HG03460 (cell line): Measurements from ENCODE around the gene FAM171A2.

Experiments
- ATAC-seq: cut with Tn5 transposase; IDR thresholded peaks from one replicate; pipeline ENCODE4 v1.9.1; 2021; ENCODE audit not compliant: unreplicated experiment

FAM171A2 gene

DNA sequence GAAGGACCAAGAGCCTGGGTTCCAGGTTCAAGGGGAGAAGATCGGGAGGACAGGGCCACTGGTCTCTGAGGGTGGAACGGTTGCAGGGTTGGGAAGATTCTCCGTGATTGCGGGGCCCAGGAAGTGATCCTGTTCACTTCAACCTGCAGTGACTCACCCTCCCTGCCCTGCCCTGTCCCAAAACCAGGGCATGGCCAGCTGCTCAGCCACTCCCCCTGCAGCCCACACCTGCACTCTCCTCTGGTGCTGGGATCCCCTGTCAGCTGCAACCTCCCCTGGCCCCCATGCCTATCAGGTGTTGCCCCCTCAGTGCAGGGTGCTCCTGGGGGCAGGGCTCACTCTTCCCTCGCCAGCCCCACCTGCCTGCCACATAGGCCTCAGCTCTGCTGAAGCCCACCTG lies 54.2 kb downstream of the FAM171A2 start:
- ATAC-seq: no peak

DNA sequence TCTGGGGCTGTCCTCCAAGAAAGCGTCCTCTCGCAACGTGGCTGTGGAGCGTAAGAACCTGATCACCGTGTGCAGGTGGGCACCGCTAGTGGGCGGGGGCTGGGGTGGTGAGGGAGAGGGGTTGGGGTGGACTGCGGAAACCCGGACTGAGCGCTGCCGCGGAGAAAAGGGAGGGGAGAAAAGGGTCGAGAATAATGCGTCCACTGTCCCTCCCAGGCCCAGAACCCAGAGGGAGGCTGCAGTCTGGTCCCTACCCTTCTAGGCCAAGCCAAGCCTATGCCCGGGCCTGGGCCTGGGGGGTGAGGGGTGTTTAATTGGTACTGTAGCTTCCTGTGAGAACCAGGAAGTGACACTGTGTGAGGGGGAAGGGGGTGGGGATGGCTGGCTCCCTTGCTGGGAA lies 54.8 kb downstream of the FAM171A2 start:
- ATAC-seq: no peak

- no peak for ATAC-seq
Measured at GRCh38 chr17:44308320-44308818, 55.3 kb downstream of the FAM171A2 start, which contains the start of gene RUNDC3A. Gene RUNDC3A (plus strand): TSS chr17:44308601. CDS start chr17:44308833, 232 bp downstream.

DNA sequence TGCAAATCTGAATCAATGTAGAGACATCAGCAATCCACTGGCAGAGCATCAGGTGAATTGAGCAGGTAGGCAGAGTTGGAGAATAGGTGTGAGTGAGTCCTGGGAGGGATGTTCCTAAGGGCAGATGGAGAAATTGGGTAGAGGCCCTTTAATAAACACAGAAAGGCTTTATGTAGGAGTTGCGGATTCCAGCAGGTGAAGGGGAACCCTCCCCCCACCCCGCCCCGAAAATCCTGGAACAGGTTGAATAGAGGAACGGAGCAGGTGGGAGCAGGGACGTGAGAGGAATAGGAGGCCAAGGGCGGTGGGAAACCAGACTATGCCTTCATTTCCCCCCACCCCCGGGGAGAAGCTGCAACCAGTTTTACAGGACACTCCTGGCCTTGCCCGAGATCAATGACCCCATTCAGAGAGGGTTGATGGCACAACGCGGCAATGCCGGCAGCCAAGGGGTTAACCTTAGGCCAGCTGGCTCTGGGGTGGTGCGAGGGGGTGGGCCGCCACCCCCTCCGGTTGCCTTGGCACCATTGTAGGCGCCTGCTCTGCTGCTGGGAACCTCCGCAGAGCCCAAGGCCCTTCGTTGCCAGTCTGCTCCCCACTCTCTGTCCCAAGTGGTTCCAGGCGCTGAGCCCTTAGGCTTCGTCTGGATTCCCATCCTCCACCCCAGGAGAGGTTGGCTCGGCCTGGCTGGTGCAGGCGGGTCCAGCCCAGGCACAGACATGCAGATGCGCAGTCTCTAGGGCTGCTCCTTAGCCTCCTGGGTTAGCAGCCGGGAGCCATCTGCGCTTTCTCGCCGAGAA lies 56.1 kb downstream of the FAM171A2 start:
- ATAC-seq: no peak

DNA sequence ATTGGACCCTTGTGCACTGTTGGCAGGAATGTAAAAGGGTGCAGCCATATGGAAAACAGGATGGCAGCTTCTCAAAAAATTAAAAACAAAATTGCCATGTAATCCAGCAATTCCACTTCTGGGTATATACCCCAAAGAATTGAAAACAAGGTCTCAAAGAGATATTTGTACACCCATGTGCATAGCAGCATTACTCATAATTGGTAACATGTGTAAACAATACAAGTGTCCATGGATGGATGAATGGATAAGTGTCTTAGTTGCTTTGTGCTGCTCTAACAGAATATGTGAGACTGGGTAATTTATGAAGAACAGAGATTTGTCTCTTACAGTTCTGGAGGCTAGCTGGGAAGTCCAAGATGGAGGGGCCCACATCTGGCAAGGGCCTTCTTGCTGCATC lies 59.0 kb downstream of the FAM171A2 start:
- no peak for ATAC-seq
